Erythroblast (primary cell): ENCODE data around the gene SNPH.

Experiments
- GATA1 ChIP-seq: IDR thresholded peaks from 2 replicates; pipeline ENCODE4 v1.6.1; 2011; ENCODE audit warnings: low read depth, mild to moderate bottlenecking, control low read depth, low read length, moderate library complexity
- POLR2A ChIP-seq: IDR thresholded peaks from 2 replicates; pipeline ENCODE4 v1.6.1; 2011; ENCODE audit warnings: mild to moderate bottlenecking, low read length

GRCh38 chr20:1341561-1342265 lies 75.6 kb downstream of the SNPH start:
- TF ChIP-seq POLR2A (no peak), GATA1 (no peak)
